GM12878 (cell line): Measurements from ENCODE around the gene FXYD3.

ENCODE experiments used
- BHLHE40 ChIP-seq, 2 experiments: fragments of 450-650 bp in 1 of 2; IDR thresholded peaks; 2 replicates each; pipeline ENCODE4 v1.6.1; 2011 to 2017; ENCODE audit warnings: low read depth in 2 of 2, borderline replicate concordance in 1 of 2, improper control_type of control experiment in 1 of 2, low read length in 1 of 2, mild to moderate bottlenecking in 1 of 2
- CEBPB ChIP-seq, 2 experiments: fragments of 150-350 bp in 1 of 2; IDR thresholded peaks; 2 replicates each; pipeline ENCODE4 v1.6.1; 2012 to 2014; ENCODE audit warnings: low read depth in 2 of 2, low read length in 2 of 2, borderline replicate concordance in 1 of 2, inconsistent platforms in 1 of 2
- CTCF ChIP-seq, 3 experiments: IDR thresholded peaks in 2 of 3; conservative IDR thresholded peaks in 1 of 3; 2 replicates each; pipeline ENCODE4 v1.5.1; 2011; ENCODE audit warnings: low read depth in 3 of 3, low read length in 3 of 3, mild to moderate bottlenecking in 3 of 3, control low read depth in 2 of 3, moderate library complexity in 2 of 3, inconsistent platforms in 1 of 3, mixed read lengths in 1 of 3; ENCODE audit not compliant: control insufficient read depth in 2 of 3, insufficient read depth in 1 of 3; ENCODE audit errors: extremely low read depth in 1 of 3
- EGR1 ChIP-seq, 2 experiments: IDR thresholded peaks; 1 replicate in 1 of 2; 2 replicates in 1 of 2; pipeline ENCODE4 v1.6.1; 2011 to 2012; ENCODE audit warnings: low read depth in 2 of 2, low read length in 2 of 2, borderline replicate concordance in 1 of 2, mild to moderate bottlenecking in 1 of 2, moderate library complexity in 1 of 2
- ELK1 ChIP-seq: IDR thresholded peaks from 2 replicates; pipeline ENCODE4 v1.6.1; 2012; ENCODE audit warnings: low read depth, low read length, improper control_type of control experiment
- EP300 ChIP-seq, 2 experiments: fragments of 150-350 bp in 1 of 2; IDR thresholded peaks; 2 replicates each; pipeline ENCODE4 v1.6.1; 2011 to 2012; ENCODE audit warnings: low read depth in 2 of 2, low read length in 2 of 2, borderline replicate concordance in 1 of 2, improper control_type of control experiment in 1 of 2, inconsistent platforms in 1 of 2; ENCODE audit not compliant: control insufficient read depth in 1 of 2
- ETV6 ChIP-seq, 2 experiments: fragments of 450-650 bp in 1 of 2; IDR thresholded peaks in 1 of 2; conservative IDR thresholded peaks in 1 of 2; 2 replicates each; pipeline ENCODE4 v1.6.1; 2014; ENCODE audit warnings: antibody characterized with exemption in 1 of 2, borderline replicate concordance in 1 of 2, low read depth in 1 of 2, mild to moderate bottlenecking in 1 of 2, moderate library complexity in 1 of 2
- EZH2 ChIP-seq: IDR thresholded peaks from 2 replicates; pipeline ENCODE4 v1.6.1; 2012; ENCODE audit warnings: low read depth, mild to moderate bottlenecking, control low read depth, inconsistent platforms, low read length, borderline replicate concordance; ENCODE audit not compliant: control insufficient read depth
- KDM1A ChIP-seq: fragments of 200-600 bp; sonication (generic); IDR thresholded peaks from 2 replicates; pipeline ENCODE4 v1.6.1; 2016; ENCODE audit warnings: borderline replicate concordance
- POLR2AphosphoS5 ChIP-seq: IDR thresholded peaks from 2 replicates; pipeline ENCODE4 v1.6.1; 2011; ENCODE audit warnings: mild to moderate bottlenecking, low read length, inconsistent platforms
- TCF12 ChIP-seq: IDR thresholded peaks from 2 replicates; pipeline ENCODE4 v1.6.1; 2011; ENCODE audit warnings: low read depth, mild to moderate bottlenecking, low read length
- USF1 ChIP-seq: IDR thresholded peaks from 2 replicates; pipeline ENCODE4 v1.6.1; 2011; ENCODE audit warnings: borderline replicate concordance, low read depth, mild to moderate bottlenecking, moderate library complexity, mixed read lengths, low read length; ENCODE audit not compliant: insufficient read depth; ENCODE audit errors: extremely low read length
- USF2 ChIP-seq: IDR thresholded peaks from 2 replicates; pipeline ENCODE4 v1.6.1; 2011; ENCODE audit warnings: low read depth, low read length, improper control_type of control experiment, borderline replicate concordance
- ZBTB33 ChIP-seq: fragments of 450-650 bp; IDR thresholded peaks from 2 replicates; pipeline ENCODE4 v1.6.1; 2017; ENCODE audit warnings: mild to moderate bottlenecking

- TF ChIP-seq EP300 (IDR thresholded peaks at IDR 0.05; ENCODE audit: borderline replicate concordance in 1 of 2, control insufficient read depth in 1 of 2, low read depth in 2 of 2, low read length in 2 of 2) (no peak), CEBPB (IDR thresholded peaks at IDR 0.05; ENCODE audit: borderline replicate concordance in 1 of 2, low read depth in 2 of 2, low read length in 2 of 2) (no peak), EZH2 (no peak), ELK1 (no peak), ETV6 (conservative IDR thresholded peaks at IDR 0.05 in 1 of 2, IDR thresholded peaks at IDR 0.05 in 1 of 2; ENCODE audit: borderline replicate concordance in 1 of 2, low read depth in 1 of 2) (no peak), TCF12 (no peak), BHLHE40 (IDR thresholded peaks at IDR 0.05; ENCODE audit: borderline replicate concordance in 1 of 2, low read depth in 2 of 2, low read length in 1 of 2) (no peak), CTCF (IDR thresholded peaks at IDR 0.05 in 2 of 3, conservative IDR thresholded peaks at IDR 0.05 in 1 of 3; ENCODE audit: control insufficient read depth in 2 of 3, extremely low read depth in 1 of 3, insufficient read depth in 1 of 3, low read depth in 3 of 3, low read length in 3 of 3) (no peak), POLR2AphosphoS5 (no peak), USF1 (no peak), USF2 (no peak), EGR1 (IDR thresholded peaks at IDR 0.05; ENCODE audit: borderline replicate concordance in 1 of 2, low read depth in 2 of 2, low read length in 2 of 2) (no peak), KDM1A (no peak), ZBTB33 (no peak)
These were observed 27.3 kb upstream of the FXYD3 start for GRCh38 chr19:35088131-35088913.
